GM18507 (cell line): Measurements from ENCODE around the gene ANKRD13A.
"Not testable (repeated sequence)": the region's sequence is repeated elsewhere in the genome, so short reads cannot be mapped to it uniquely, and the experiment has no call there.

ENCODE experiments used
- DNase-seq: peaks from one replicate; pipeline ENCODE4 v3.0.0; 2011; ENCODE audit warnings: low read depth; ENCODE audit not compliant: insufficient read length; ENCODE audit errors: extremely low spot score
- FAIRE-seq: peaks from 2 replicates; lab custom pipeline; 2011; peaks lifted over from hg19 to GRCh38; lab: Jason Lieb, UNC

The ANKRD13A gene

DNA sequence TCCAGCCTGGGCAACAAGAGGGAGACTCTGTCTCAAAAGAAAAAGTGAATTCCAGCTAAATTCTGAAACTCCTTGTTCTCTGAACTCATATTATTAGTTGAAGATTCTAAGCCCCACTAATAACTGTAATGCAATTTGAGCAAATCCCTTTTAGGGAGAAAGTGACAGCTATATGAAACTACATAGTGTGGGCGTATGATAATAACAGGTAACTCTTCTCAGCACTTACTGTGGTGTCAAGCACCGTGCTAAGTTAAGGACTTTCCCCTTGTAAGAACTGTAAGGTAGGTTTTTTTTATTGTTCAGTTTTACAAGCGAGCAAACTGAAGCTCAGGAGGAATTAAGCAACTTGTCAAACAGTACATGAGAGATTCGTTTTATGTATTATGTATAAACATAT lies 5.4 kb downstream of the ANKRD13A start:
- DNase-seq, result no peak
- peak; percentile 80 for FAIRE-seq

DNA sequence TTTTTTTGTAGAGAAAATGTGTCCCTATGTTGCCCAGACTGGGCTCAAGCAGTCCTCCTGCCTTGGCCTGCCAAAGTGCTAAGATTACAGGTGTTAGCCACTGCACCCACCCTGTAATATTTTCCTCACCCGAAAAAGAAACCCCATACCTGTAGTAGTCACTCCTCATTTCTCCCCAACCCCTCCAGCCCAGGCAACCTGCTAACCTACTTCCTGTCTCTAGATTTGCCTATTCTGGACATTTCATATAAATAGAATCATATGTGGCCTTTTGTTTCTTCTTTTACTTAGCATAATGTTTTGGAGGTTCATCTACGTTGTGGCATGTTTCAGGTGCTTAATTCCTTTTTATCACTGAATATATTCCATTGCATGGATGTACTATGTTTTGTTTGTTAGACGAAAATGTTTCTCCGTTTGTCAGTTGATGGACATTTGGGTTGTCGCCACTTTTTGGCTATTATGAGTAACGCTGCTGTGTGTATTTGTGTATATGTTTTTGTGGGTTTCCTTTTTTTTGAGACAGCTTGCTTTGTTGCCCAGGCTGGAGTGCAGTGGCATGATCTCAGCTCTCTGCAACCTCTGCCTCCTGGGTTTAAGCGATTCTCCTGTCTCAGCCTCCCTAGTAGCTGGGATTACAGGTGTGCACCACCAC lies 6.2 kb downstream of the ANKRD13A start:
- peak; percentile 81 for FAIRE-seq
- no peak for DNase-seq

DNA sequence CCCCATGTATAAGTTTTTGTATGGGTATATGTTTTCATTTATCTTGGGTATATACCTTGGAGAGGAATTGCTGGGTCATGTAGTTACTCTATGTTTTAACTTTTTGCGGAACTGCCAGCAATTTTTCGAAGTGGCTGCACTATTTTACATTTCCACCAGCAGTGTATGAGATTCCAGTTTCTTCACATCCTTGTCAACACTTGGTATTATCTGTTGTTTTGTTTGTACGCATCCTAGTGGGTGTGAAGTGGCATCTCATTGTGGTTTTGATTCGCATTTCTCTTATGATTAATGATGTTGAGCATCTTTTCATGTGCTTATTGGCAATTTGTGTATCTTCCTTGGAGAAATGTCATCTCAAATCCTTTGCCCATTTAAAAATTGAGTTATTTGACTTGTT lies 6.9 kb downstream of the ANKRD13A start:
- FAIRE-seq (no peak), DNase-seq (no peak)

DNA sequence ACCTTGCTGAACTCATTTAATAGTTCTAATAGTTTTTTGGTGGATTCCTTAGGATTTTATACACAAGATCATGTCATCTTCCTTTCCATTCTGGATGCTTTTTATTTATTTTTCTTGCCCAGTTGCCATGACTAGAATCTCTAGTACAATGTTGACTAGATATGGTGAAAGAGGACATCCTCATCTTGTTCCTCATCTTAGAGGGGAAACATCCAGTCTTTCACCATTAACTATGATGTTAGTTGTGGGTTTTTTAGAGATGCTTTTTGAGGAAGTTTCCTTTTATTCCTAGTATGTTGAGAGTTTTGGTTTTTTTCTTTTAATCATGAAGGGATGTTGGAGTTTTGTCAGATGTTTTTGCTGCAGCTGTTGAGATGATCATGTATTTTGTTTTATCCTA lies 8.7 kb downstream of the ANKRD13A start:
- DNase-seq (no peak), FAIRE-seq (no peak)

DNA sequence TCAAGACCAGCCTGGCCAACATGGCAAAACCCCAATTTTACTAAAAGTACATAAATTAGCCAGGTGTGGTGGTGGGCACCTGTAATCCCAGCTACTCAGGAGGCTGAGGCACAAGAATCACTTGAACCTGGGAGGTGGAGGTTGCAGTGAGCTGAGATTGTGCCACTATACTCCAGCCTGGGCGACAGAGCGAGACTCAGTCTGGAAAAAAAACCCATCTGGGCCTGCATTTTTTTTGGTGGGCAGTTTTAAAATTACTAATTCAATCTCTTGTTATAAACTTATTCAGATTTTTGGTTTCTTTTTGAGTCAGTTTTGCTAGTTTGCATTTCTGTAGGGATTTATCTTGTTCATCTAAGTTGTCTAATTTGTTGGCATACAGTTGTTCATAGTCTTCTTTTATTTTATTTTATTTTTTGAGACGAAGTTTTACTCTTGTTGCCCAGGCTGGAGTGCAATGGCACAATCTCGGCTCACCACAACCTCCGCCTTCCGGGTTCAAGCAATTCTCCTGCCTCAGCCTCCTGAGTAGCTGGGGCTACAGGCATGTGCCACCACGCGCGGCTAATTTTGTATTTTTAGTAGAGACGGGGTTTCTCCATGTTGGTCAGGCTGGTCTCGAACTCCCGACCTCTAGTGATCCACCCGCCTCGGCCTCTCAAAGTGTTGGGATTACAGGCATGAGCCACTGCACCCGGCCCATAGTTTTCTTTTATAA lies 9.6 kb downstream of the ANKRD13A start:
- not testable (repeated sequence) for FAIRE-seq

DNA sequence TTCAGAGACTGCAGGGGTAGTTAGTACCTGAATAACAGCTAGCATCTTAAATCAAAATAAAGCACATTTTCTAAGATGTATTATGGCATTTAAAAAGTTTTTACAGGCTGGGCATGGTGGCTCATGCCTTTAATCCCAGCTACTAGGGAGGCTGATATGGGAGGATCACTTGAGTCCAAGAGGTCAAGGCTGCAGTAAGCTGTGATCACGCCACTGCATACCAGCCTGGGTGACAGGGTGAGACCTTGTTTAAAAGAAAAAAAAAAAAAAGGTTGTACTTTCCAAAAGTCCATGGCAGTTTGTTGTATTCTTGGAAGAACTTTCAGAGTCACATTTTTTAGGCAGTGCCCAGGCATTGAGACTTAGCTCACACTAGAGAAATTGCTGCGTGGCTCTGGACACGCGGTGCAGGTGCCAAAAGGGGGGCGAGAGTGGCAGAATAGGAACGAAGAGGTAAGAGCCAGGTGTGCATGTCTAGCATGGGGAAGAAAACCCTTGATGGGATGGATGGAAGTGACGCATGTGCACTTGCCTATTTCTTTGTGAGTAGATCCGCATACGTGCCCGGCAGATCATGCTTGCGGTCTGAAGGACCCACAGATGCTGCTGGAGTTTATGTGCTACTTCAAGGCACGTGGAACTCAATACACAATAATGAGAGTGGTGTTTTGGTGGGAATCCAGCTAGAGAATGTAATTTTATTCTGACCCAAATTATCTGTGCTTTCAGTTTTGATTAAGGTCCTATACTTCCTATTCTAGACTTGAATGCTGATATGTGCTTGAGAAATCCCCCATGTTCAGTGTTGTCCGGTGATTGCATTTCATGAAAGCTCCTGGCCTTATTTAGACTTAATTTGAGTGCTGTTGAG lies 11.9 kb downstream of the ANKRD13A start:
- DNase-seq (no peak), FAIRE-seq (peak; percentile 84)

More for the DNA sequence above, 9.6 kb downstream of the ANKRD13A start:
- not testable (repeated sequence) for DNase-seq

DNA sequence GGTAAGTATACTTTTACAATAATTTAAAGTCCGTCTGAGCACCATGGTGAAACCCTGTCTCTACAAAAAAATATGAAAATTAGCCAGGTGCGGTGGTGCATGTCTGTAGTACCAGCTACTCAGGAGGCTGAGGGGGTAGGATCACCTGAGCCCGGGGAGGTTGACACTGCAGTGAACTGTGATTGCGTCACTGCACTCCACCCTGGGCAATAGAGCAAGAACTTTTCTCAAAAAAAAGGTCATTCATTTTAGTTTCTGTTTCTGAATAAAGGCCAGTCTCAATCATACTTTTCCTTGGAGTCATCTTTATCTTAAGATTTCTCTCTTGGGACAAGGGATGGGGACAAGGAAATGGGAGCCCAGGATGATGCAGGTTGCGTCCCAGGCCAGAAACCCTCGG lies 12.9 kb downstream of the ANKRD13A start:
- FAIRE-seq, result peak; percentile 78
- no peak for DNase-seq

DNA sequence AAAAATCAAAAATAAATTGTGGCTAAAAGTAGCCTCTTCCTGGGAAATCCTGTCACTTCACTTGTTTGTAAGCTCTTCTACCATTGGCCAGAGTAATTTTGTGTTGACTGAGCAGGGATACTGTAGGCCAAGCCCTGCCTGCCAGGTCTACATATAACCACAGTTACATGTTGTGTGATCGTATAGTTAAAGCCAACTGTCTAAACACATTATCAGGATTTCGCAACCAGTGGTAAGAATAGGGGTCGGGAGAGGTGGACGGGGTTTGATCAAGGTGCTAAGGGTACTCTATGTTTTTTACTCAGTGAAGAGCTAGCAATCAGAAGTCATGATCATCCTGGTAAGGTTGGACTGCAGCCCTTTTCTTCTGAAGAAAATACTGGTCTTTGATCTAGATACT lies 13.4 kb downstream of the ANKRD13A start:
- FAIRE-seq (no peak), DNase-seq (no peak)

DNA sequence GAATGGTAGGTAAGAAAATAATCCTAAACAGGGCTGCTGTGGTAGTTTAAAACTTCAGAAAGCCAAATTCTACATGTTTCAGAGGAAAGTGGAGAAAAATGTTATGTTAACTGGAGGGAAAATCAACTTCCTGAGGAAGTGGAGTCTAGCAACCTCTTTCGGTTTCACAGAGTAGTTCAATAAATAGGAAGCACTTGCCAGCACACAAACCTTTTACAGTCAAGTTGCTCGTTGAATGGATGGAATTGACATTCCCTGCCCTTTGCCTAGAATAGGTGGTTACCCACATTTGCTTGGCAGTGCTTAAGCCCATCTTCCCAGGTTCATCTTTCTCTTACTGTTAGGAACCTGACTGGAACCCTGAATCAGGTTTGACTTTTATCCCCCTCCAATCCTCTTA lies 15.9 kb downstream of the ANKRD13A start:
- DNase-seq (no peak), FAIRE-seq (peak; percentile 69)

DNA sequence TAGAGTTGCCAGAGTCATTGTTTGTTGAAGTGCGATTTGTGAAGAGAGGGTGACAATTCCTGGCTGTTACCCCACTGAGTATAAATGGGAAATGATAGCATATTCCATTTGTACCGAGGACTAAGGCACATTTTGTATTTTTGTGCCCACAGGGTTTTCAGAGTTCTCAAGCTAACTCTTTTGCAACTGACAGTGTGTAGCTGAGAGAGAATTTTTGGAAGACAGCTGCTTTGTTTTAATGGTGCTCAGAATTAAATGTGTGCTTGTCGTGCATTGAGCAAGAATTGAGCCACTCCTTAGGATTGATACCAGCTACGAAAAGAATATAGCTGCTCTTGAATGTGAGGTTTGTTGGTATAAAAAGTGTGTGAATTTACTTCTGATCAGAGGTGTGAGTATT lies 21.7 kb downstream of the ANKRD13A start:
- FAIRE-seq (no peak), DNase-seq (no peak)

DNA sequence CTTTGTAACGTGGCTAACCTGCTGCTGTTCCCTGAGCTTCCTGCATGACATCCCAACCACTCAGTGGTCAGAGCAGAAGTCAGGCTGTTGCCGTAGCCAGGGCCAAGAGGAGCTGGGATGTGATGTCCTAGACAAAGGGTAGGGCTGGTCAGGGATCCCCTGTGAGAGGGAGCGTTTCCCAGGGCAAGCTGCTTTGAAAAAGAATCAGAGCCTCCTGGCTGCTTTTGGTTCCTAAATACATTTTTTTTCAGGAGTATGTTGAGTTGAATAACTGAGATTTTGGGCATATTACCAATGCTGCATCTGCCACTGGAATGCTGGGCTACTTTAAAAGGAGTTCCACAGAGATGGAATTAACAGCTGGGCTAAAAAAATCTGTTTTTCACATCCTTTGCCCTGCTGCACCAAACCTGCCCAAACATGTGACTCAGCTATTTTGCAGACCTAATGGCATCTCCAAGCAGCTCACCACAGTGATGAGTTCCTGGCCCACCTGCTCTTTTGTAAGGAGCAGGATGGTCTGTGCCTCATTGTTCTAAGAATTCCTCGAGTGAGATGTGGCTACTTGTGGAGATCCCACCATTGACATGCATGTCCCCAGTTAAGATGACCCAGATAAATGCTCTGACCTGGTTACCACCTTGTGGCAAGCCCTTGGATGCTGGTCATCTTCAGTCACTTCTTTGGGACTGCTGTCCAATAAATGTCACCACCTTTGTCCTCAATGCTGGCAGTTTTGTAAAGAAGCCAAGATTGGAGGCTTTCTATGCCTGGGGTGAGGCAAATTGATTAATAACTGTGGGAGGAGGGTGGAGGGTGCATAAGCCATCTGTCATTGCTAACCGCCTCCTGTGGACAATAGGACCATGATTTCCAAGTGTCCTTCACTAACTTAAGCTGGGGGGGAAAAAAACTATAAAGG lies 24.1 kb downstream of the ANKRD13A start:
- FAIRE-seq, result no peak
- no peak for DNase-seq

DNA sequence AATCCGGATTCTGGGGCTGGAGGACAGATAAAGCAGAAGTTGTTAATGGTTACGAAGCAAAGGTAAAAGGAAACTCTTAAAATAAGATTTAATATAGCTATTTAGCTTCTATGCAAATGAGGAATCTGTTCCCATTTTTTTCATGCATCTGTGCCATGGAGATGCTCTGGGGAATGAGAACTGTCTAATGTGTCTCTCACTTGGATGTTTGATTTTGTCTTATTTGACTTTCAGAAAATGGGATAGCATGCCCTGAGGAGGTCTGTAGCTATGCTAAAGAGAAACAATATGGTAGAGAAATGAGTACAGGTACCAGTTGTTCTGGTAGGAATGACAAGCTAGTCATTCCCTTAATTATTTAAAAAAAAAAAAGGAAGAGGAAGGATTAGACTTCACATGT lies 24.8 kb downstream of the ANKRD13A start:
- DNase-seq (no peak), FAIRE-seq (no peak)

DNA sequence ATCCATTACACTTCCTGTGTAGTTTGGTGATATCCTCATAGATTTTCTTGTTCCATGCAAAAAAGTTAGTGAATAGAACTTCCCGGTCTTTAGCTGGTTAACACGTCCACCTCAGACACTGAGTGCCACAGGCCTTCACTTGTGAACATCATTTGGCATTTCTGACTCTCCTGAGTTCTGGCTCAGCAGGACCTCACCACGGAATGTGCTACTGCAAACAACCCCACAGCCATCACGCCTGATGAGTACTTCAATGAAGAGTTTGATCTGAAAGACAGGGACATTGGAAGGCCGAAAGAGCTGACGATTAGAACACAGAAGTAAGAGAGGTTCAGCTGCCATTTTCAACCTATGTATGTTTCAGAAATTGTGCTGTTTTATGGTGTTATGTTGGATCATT lies 29.1 kb downstream of the ANKRD13A start:
- FAIRE-seq (no peak), DNase-seq (no peak)

DNA sequence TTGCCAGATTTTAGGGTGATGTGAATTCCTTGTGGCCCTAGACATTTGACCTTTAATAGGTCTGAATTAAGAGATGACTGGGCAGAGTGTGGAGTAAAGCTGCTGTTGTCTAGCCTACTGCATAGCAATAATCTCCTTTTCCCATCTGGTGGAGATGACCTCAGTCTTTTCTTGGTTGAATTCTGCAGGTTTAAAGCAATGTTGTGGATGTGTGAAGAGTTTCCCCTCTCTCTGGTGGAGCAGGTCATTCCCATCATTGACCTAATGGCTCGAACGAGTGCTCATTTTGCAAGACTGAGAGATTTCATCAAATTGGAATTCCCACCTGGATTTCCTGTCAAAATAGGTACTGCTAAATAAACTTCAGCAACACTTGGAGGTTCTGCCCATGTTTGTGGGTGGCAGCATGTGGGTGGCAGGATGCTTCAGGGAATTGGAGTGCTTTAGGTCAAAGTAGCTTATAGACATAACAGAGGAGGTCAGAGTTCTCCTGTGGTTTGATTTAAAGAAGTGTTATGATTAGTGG lies 30.1 kb downstream of the ANKRD13A start:
- FAIRE-seq (no peak), DNase-seq (no peak)

DNA sequence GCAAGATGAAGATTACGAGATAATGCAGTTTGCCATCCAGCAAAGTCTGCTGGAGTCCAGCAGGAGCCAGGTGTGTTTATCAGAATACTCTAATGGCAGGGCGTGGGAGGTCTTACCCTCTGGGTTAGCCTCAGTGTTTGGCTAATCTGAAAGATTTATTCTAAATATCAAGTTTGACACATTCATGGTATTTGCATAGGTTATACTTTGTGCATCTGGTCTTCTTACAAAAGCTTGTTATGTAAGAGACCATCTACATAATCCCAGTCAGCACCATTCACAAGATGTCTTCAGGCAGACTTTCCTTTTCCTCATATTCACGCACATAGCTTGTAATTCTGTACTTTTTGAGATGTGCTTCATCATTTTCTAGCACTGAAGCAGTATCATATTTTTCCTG lies 34.7 kb downstream of the ANKRD13A start:
- DNase-seq (no peak), FAIRE-seq (no peak)

DNA sequence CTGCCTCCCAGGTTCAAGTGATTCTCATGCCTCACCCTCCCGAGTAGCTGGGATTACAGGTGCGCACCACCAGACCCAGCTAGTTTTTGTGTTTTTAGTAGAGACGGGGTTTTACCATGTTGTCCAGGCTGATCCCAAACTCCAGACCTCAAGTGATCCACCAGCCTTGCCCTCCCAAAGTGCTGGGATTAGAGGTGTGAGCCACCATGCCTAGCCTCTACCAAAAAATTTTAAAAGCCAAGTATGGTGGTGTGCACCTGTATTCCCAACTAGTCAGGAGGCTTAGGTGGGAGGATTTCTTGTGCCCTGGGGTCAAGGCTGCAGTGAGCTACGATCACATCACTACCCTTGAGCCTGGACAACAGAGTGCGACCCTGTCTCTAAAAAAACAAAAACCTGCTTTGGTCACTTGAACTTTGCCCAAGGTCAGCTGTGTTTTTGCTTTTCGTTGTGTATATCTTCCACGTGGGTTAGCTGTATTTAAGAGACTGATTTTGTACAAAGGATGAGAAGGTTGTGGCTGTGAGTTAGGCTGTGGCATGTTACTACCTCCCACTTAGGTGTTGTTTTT lies 36.4 kb downstream of the ANKRD13A start:
- DNase-seq (no peak), FAIRE-seq (no peak)

DNA sequence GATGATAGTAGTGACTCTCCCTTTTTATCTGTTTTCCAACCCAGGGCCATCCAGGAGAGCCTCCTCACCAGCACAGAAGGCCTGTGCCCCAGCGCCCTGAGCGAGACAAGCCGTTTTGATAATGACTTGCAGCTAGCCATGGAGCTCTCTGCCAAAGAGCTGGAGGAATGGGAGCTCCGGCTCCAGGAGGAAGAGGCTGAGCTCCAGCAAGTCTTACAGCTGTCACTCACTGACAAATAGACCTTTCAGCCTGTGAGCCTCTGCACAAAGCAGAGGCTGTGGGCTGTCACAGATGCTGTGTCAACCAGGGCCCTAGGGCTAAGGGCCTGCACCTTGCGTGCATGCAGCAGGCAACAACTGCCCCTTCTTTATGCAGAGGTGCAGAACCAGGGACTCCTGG lies 38.1 kb downstream of the ANKRD13A start:
- DNase-seq, result no peak
- FAIRE-seq, result no peak

DNA sequence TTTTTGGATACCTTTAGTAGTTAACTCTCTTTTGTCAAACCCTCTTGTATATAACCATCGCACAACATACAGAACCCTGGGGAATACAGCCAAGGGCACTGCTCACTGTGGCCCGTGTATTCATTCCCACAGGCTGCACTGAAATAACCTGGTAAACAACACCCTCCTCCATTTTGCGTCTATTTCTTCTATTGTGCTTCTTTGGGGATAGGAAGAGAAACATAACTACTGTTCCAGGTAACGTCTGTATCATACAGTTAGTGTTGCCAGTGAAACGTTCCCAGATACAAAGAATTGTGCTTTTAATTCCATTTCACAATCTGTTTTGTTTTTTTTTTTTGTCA lies 39.5 kb downstream of the ANKRD13A start:
- DNase-seq (no peak), FAIRE-seq (peak; percentile 29)
